ENCODE data around the gene NFIX.

GRCh38 chr19:13101590-13102415, 106.5 kb downstream of the NFIX start:
- TF ChIP-seq CTCF (IDR thresholded peaks at IDR 0.05) (no peak), POLR2AphosphoS5 (IDR thresholded peaks at IDR 0.05) (no peak)

All from sigmoid colon (tissue), 4 donors.